SK-N-SH treated with all-trans-retinoic acid at 6 μM for 48 hours (cell line): Measurements from ENCODE around the gene MBD5.
"Not testable (repeated sequence)": the region's sequence is repeated elsewhere in the genome, so short reads cannot be mapped to it uniquely, and the experiment has no call there.

ENCODE experiments used
- ATAC-seq: fragments of 200-7000 bp; cut with Tn5 transposase; 3 replicates; pipeline ENCODE4 v1.9.1; 2020; ENCODE audit warnings: mild to moderate bottlenecking, moderate library complexity
- ARNTL ChIP-seq: fragments of 450-650 bp; formaldehyde crosslinking; IDR thresholded peaks from 2 replicates; pipeline ENCODE4 v1.5.0; 2020; ENCODE audit warnings: low read depth, mild to moderate bottlenecking, moderate library complexity, borderline replicate concordance
- BACH2 ChIP-seq: fragments of 250-450 bp; sonication (Bioruptor Pico); IDR thresholded peaks from 2 replicates; pipeline ENCODE4 v1.9.0; 2021; ENCODE audit warnings: mild to moderate bottlenecking, borderline replicate concordance
- CSDC2 ChIP-seq: fragments of 250-450 bp; sonication (Bioruptor Pico); IDR thresholded peaks from 2 replicates; pipeline ENCODE4 v1.5.0; 2020; ENCODE audit warnings: mild to moderate bottlenecking, moderate library complexity
- ESRRG ChIP-seq: fragments of 250-450 bp; sonication (Bioruptor Pico); IDR thresholded peaks from 2 replicates; pipeline ENCODE4 v1.6.1; 2021; ENCODE audit warnings: mild to moderate bottlenecking
- GLIS3 ChIP-seq: fragments of 250-450 bp; sonication (Bioruptor Pico); IDR thresholded peaks from 2 replicates; pipeline ENCODE4 v1.5.0; 2020; ENCODE audit warnings: mild to moderate bottlenecking, moderate library complexity
- OSR1 ChIP-seq: fragments of 250-450 bp; sonication (Bioruptor Pico); IDR thresholded peaks from 2 replicates; pipeline ENCODE4 v1.8.0; 2022; ENCODE audit warnings: moderate library complexity, mild to moderate bottlenecking, inconsistent platforms
- RARB ChIP-seq: fragments of 250-450 bp; sonication (Bioruptor Pico); IDR thresholded peaks from 2 replicates; pipeline ENCODE4 v1.8.0; 2021; ENCODE audit warnings: mild to moderate bottlenecking, moderate library complexity
- TCF4 ChIP-seq: fragments of 250-450 bp; sonication (Bioruptor Pico); IDR thresholded peaks from 2 replicates; pipeline ENCODE4 v1.8.0; 2021; ENCODE audit warnings: mild to moderate bottlenecking, moderate library complexity, borderline replicate concordance
- ZC3H10 ChIP-seq: fragments of 250-450 bp; sonication (Bioruptor Pico); IDR thresholded peaks from 2 replicates; pipeline ENCODE4 v1.5.1; 2021; ENCODE audit warnings: mild to moderate bottlenecking, moderate library complexity
- ZFP3 ChIP-seq: fragments of 250-450 bp; sonication (Bioruptor Pico); IDR thresholded peaks from 2 replicates; pipeline ENCODE4 v1.5.0; 2020; ENCODE audit warnings: mild to moderate bottlenecking, moderate library complexity
- ZFP30 ChIP-seq: fragments of 450-650 bp; formaldehyde crosslinking; IDR thresholded peaks from 2 replicates; pipeline ENCODE4 v1.5.0; 2022; ENCODE audit warnings: mild to moderate bottlenecking, moderate library complexity
- ZNF565 ChIP-seq: fragments of 450-650 bp; formaldehyde crosslinking; conservative IDR thresholded peaks from 2 replicates; pipeline ENCODE4 v1.5.0; 2020; ENCODE audit warnings: low read depth, mild to moderate bottlenecking, moderate library complexity
- ZNF70 ChIP-seq: fragments of 450-650 bp; formaldehyde crosslinking; IDR thresholded peaks from 2 replicates; pipeline ENCODE4 v1.5.0; 2020; ENCODE audit warnings: mild to moderate bottlenecking, moderate library complexity
- ZNF8 ChIP-seq: fragments of 450-650 bp; formaldehyde crosslinking; IDR thresholded peaks from 2 replicates; pipeline ENCODE4 v1.5.0; 2020; ENCODE audit warnings: mild to moderate bottlenecking, moderate library complexity
- TF ChIP-seq, protein P1 (sequence below): fragments of 250-450 bp; sonication (Bioruptor Pico); IDR thresholded peaks from 2 replicates; pipeline ENCODE4 v1.5.1; 2020; ENCODE audit warnings: low read depth, mild to moderate bottlenecking, moderate library complexity
- TF ChIP-seq, protein P2 (sequence below): fragments of 250-450 bp; sonication (Bioruptor Pico); IDR thresholded peaks from 2 replicates; pipeline ENCODE4 v1.8.0; 2020; ENCODE audit warnings: mild to moderate bottlenecking, moderate library complexity, borderline replicate concordance
- TF ChIP-seq, protein P3 (sequence below): fragments of 250-450 bp; sonication (Bioruptor Pico); IDR thresholded peaks from 2 replicates; pipeline ENCODE4 v1.8.0; 2021; ENCODE audit warnings: low read depth, mild to moderate bottlenecking, moderate library complexity, borderline replicate concordance
- TF ChIP-seq, protein P4 (sequence below): fragments of 250-450 bp; sonication (Bioruptor Pico); IDR thresholded peaks from 2 replicates; pipeline ENCODE4 v1.5.0; 2020; ENCODE audit warnings: mild to moderate bottlenecking, moderate library complexity
- TF ChIP-seq, protein P5 (sequence below): fragments of 250-450 bp; sonication (Bioruptor Pico); IDR thresholded peaks from 2 replicates; pipeline ENCODE4 v1.5.1; 2021; ENCODE audit warnings: mild to moderate bottlenecking, moderate library complexity

The MBD5 gene

DNA sequence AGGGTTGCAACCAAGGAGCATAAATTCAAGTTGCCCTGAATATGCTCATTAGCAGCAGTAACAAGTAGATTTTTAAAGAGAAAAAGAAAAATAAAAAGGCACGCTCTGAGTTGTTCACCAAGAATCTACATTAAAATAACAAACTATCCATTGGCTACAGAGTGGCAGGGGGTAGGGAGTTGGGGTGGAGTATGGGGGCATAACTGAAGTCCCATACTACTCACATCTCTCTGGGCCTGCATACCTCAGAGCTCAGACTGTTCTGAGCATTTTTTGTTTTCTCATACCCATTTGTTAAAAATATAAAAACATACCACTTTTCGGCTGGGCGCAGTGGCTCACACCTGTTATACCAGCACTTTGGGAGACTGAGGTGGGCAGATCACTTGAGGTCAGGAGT, 31.8 kb upstream of the MBD5 start (continued):
- TF ChIP-seq, protein P1, sequence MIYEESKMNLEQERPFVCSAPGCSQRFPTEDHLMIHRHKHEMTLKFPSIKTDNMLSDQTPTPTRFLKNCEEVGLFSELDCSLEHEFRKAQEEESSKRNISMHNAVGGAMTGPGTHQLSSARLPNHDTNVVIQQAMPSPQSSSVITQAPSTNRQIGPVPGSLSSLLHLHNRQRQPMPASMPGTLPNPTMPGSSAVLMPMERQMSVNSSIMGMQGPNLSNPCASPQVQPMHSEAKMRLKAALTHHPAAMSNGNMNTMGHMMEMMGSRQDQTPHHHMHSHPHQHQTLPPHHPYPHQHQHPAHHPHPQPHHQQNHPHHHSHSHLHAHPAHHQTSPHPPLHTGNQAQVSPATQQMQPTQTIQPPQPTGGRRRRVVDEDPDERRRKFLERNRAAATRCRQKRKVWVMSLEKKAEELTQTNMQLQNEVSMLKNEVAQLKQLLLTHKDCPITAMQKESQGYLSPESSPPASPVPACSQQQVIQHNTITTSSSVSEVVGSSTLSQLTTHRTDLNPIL (CRISPR knock-in tag), result no peak
- TF ChIP-seq ESRRG (no peak), ZC3H10 (CRISPR knock-in tag) (no peak)

DNA sequence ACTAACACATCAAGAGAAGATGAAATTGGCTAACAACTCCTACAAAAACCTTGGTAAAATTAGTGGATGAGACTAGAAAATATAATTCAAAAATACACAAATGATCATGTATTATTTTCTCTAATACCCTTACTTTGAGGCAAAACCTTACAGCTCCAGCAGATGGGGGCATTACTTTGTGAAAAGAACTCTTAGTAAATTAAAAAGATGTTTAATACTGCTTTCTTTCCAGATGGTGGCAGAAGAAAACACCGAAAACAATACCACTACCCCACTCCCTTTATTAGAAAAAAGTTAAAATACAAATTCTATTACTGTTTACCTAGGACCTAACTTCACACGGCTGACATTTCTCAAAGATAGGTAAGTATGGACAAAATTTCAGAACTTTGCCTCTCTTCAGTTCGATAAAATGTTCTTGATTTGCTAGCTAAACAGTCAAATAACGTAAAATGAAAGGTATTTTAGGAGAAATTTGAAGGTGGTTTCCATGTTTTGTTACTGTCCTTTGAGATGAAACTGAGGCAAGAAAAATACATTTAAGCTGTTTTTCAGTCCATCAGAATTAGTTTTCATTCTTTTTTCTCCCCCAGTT, 31.0 kb upstream of the MBD5 start:
- ATAC-seq, result peak; percentile 89
- TF ChIP-seq ESRRG (no peak), GLIS3 (CRISPR knock-in tag) (no peak), ZFP30 (no peak), BACH2 (CRISPR knock-in tag) (no peak), ZNF565 (CRISPR knock-in tag) (no peak)
- TF ChIP-seq, protein P2, sequence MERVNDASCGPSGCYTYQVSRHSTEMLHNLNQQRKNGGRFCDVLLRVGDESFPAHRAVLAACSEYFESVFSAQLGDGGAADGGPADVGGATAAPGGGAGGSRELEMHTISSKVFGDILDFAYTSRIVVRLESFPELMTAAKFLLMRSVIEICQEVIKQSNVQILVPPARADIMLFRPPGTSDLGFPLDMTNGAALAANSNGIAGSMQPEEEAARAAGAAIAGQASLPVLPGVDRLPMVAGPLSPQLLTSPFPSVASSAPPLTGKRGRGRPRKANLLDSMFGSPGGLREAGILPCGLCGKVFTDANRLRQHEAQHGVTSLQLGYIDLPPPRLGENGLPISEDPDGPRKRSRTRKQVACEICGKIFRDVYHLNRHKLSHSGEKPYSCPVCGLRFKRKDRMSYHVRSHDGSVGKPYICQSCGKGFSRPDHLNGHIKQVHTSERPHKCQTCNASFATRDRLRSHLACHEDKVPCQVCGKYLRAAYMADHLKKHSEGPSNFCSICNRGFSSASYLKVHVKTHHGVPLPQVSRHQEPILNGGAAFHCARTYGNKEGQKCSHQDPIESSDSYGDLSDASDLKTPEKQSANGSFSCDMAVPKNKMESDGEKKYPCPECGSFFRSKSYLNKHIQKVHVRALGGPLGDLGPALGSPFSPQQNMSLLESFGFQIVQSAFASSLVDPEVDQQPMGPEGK (CRISPR knock-in tag), result no peak
- TF ChIP-seq, protein P3, sequence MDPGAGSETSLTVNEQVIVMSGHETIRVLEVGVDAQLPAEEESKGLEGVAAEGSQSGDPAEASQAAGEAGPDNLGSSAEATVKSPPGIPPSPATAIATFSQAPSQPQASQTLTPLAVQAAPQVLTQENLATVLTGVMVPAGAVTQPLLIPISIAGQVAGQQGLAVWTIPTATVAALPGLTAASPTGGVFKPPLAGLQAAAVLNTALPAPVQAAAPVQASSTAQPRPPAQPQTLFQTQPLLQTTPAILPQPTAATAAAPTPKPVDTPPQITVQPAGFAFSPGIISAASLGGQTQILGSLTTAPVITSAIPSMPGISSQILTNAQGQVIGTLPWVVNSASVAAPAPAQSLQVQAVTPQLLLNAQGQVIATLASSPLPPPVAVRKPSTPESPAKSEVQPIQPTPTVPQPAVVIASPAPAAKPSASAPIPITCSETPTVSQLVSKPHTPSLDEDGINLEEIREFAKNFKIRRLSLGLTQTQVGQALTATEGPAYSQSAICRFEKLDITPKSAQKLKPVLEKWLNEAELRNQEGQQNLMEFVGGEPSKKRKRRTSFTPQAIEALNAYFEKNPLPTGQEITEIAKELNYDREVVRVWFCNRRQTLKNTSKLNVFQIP, result no peak
- TF ChIP-seq, protein P4, sequence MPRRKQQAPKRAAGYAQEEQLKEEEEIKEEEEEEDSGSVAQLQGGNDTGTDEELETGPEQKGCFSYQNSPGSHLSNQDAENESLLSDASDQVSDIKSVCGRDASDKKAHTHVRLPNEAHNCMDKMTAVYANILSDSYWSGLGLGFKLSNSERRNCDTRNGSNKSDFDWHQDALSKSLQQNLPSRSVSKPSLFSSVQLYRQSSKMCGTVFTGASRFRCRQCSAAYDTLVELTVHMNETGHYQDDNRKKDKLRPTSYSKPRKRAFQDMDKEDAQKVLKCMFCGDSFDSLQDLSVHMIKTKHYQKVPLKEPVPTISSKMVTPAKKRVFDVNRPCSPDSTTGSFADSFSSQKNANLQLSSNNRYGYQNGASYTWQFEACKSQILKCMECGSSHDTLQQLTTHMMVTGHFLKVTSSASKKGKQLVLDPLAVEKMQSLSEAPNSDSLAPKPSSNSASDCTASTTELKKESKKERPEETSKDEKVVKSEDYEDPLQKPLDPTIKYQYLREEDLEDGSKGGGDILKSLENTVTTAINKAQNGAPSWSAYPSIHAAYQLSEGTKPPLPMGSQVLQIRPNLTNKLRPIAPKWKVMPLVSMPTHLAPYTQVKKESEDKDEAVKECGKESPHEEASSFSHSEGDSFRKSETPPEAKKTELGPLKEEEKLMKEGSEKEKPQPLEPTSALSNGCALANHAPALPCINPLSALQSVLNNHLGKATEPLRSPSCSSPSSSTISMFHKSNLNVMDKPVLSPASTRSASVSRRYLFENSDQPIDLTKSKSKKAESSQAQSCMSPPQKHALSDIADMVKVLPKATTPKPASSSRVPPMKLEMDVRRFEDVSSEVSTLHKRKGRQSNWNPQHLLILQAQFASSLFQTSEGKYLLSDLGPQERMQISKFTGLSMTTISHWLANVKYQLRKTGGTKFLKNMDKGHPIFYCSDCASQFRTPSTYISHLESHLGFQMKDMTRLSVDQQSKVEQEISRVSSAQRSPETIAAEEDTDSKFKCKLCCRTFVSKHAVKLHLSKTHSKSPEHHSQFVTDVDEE (CRISPR knock-in tag), result no peak

DNA sequence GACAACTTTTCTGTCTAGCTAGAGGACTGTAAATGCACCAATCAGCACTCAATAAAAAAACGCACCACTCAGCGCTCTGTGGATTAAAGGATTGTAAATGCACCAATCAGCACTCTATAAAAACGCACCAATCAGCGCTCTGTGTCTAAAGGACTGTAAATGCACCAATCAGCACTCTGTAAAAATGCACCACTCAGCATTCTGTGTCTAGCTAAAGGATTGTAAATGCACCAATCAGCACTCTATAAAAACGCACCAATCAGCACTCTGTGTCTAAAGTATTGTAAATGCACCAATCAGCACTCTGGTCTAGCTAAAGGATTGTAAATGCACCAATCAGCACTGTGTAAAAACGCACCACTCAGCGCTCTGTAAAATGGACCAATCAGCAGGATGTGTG, 25.9 kb upstream of the MBD5 start:
- not testable (repeated sequence) for ATAC-seq

DNA sequence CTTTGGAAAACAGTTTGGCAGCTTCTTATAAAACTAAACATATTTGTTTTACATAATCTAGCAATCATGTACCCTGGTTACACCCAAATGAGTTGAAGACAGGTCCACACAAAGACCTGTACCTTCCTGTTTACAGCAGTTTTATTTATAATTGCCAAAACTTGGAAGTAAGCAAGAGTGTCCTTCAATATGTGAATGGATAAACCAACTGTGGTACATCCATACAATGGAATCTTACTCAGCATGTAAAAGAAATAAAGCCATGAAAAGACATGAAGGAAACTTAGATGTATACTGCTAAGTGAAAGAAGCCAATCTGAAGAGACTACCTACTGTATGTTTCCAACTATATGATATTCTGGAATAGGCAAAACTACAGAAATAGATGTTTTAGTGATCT, 24.1 kb upstream of the MBD5 start:
- no peak for ATAC-seq
- TF ChIP-seq ARNTL (no peak), ZNF70 (CRISPR knock-in tag) (no peak), ZNF565 (CRISPR knock-in tag) (no peak), ZNF8 (CRISPR knock-in tag) (peak; percentile 90)
- TF ChIP-seq, protein P4 (CRISPR knock-in tag), result no peak
- TF ChIP-seq, protein P1 (CRISPR knock-in tag), result no peak

DNA sequence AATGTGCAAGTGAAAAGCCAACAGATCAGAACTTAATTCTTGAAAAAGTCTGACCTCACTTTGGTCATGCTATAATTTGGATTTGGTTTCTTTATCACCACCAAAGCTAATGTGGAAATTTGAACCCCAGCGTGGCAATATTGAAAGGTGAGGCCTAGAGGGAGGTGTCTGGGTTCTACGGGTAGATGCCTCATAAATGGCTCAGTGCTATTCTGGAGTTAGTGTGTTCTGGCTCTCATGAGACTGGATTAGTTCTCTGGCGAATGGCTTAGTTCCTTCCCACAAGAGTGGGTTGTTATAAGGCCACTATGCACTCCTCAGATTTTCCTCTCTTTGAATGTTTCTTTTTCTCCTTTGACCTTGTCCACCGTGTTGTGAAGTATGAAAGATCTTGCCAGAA, 22.7 kb upstream of the MBD5 start:
- no peak for ATAC-seq
- TF ChIP-seq ZC3H10 (CRISPR knock-in tag) (no peak), ESRRG (no peak), TCF4 (CRISPR knock-in tag) (no peak), RARB (no peak), ZNF8 (CRISPR knock-in tag) (no peak), ZFP3 (no peak), OSR1 (CRISPR knock-in tag) (no peak), CSDC2 (CRISPR knock-in tag) (no peak)
- TF ChIP-seq, protein P5, sequence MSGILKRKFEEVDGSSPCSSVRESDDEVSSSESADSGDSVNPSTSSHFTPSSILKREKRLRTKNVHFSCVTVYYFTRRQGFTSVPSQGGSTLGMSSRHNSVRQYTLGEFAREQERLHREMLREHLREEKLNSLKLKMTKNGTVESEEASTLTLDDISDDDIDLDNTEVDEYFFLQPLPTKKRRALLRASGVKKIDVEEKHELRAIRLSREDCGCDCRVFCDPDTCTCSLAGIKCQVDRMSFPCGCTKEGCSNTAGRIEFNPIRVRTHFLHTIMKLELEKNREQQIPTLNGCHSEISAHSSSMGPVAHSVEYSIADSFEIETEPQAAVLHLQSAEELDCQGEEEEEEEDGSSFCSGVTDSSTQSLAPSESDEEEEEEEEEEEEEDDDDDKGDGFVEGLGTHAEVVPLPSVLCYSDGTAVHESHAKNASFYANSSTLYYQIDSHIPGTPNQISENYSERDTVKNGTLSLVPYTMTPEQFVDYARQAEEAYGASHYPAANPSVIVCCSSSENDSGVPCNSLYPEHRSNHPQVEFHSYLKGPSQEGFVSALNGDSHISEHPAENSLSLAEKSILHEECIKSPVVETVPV (CRISPR knock-in tag), result no peak
- TF ChIP-seq, protein P3, result no peak
